ENCODE results near the gene CAB39L. TPM values are rescaled to one million over a fixed set of nuclear protein-coding genes. Genes with fewer than 3 reads are reported as not detected.

Gene CAB39L
- total and polyA plus RNA-seq, 2 of the 4 experiments (the other 2 are of a cell fraction), result 8.5 to 16.7 TPM

GRCh38 chr13:49399801-49400472 lies 43.9 kb downstream of the CAB39L start:
- no peaks in the 10 kb centered on the region for H3K27me3 ChIP-seq (ENCODE audit: control insufficient read depth, insufficient read depth, low read length)
- dilution Hi-C loops (cut with HindIII; ENCODE audit: low sequenced_read_pairs, unreplicated experiment), result no loop called here
- no peak overlapping the region for H4K8ac ChIP-seq (ENCODE audit: low read depth in 2 of 2, low read length in 2 of 2)
- no peak overlapping the region for H3K27ac ChIP-seq (ENCODE audit: insufficient read depth, low read length)
- DNase-seq, result no peak
- ChIA-PET POLR2A (ENCODE audit: unreplicated experiment) (no interaction called here), CTCF (no interaction called here)
- intact Hi-C loops (cut with micrococcal nuclease), result loop anchor here (5.0 kb wide), 1 partner anchor 32 kb away; no protein-coding TSS in a partner anchor
- H3K36me3 ChIP-seq (ENCODE audit: control insufficient read depth, insufficient read depth, low read length), result no peaks in the 10 kb centered on the region
- peak overlapping the region; percentile 48; the same call in 1 of the 2 replicates for H3K4me2 ChIP-seq (ENCODE audit: low read depth, low read length)
- H3K14ac ChIP-seq (replicated peaks; ENCODE audit: low read depth, low read length), result no peak overlapping the region
- no peak overlapping the region for H3K56ac ChIP-seq (ENCODE audit: extremely low read depth, insufficient read depth, low read length)
- BruUV-seq (replicated peaks), result TSS peak; percentile 39
- no peaks in the 10 kb centered on the region for H4K20me1 ChIP-seq (ENCODE audit: insufficient read depth, low read length)
- no peak overlapping the region; the same call in 1 of the 2 replicates for H3K23ac ChIP-seq (ENCODE audit: low read depth, low read length)
- H3K9ac ChIP-seq (ENCODE audit: low read depth, low read length), result no peak overlapping the region
- no peak overlapping the region for H2BK15ac ChIP-seq (ENCODE audit: low read depth, low read length)
- 0 out of 2 replicates have a peak, but pooled peaks cover 3% of the 10 kb centered on the region for H3K9me1 ChIP-seq (ENCODE audit: insufficient read depth, low read length)
- no peak overlapping the region for H3K18ac ChIP-seq (ENCODE audit: low read depth, low read length)
- peak overlapping the region; percentile 33 for H2BK5ac ChIP-seq (ENCODE audit: low read depth, low read length, poor library complexity, severe bottlenecking)
- H2BK120ac ChIP-seq (ENCODE audit: low read depth, low read length), result no peak overlapping the region
- H4K5ac ChIP-seq (ENCODE audit: low read depth, low read length), result no peak overlapping the region
- no peak for ATAC-seq (ENCODE audit: low read depth)
- TF ChIP-seq BHLHE40 (IDR thresholded peaks at IDR 0.05; ENCODE audit: low read depth, low read length) (no peak), CHD1 (IDR thresholded peaks at IDR 0.05; ENCODE audit: low read depth, low read length) (no peak), CEBPB (IDR thresholded peaks at IDR 0.05; ENCODE audit: low read depth, low read length) (no peak), RCOR1 (IDR thresholded peaks at IDR 0.05; ENCODE audit: insufficient replicate concordance, low read length) (no peak), FOS (IDR thresholded peaks at IDR 0.05; ENCODE audit: low read depth, low read length) (no peak), MAZ (IDR thresholded peaks at IDR 0.05; ENCODE audit: borderline replicate concordance, low read depth, low read length) (no peak), RFX5 (IDR thresholded peaks at IDR 0.05; ENCODE audit: low read depth, low read length) (no peak), RAD21 (IDR thresholded peaks at IDR 0.05; ENCODE audit: low read length) (no peak), SMC3 (IDR thresholded peaks at IDR 0.05; ENCODE audit: low read depth, low read length) (no peak)
- TF ChIP-seq, protein P1, sequence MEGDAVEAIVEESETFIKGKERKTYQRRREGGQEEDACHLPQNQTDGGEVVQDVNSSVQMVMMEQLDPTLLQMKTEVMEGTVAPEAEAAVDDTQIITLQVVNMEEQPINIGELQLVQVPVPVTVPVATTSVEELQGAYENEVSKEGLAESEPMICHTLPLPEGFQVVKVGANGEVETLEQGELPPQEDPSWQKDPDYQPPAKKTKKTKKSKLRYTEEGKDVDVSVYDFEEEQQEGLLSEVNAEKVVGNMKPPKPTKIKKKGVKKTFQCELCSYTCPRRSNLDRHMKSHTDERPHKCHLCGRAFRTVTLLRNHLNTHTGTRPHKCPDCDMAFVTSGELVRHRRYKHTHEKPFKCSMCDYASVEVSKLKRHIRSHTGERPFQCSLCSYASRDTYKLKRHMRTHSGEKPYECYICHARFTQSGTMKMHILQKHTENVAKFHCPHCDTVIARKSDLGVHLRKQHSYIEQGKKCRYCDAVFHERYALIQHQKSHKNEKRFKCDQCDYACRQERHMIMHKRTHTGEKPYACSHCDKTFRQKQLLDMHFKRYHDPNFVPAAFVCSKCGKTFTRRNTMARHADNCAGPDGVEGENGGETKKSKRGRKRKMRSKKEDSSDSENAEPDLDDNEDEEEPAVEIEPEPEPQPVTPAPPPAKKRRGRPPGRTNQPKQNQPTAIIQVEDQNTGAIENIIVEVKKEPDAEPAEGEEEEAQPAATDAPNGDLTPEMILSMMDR (conservative IDR thresholded peaks at IDR 0.05; ENCODE audit: low read depth, low read length), result no peak
- peaks cover 2% of the 10 kb centered on the region; the same call in 1 of the 2 replicates for H3K4me1 ChIP-seq (ENCODE audit: control insufficient read depth, insufficient read depth, low read length)
- WGBS, 2 experiments (ENCODE audit: extremely low coverage in 2 of 2, insufficient read length in 1 of 2), result no CpG with 5 or more reads among the region's 1 CpG
- H3K9me3 ChIP-seq (ENCODE audit: control insufficient read depth, insufficient read depth, low read length), result 0 out of 2 replicates have a peak, but pooled peaks cover 2% of the 10 kb centered on the region
- no peak overlapping the region for H3K4ac ChIP-seq (ENCODE audit: low read depth, low read length)
- H3K4me3 ChIP-seq (ENCODE audit: insufficient read depth, low read depth, low read length), result no peak overlapping the region
- H2AK9ac ChIP-seq (replicated peaks; ENCODE audit: low read depth, low read length, poor library complexity), result no peak overlapping the region
- no peak overlapping the region for H4K91ac ChIP-seq (ENCODE audit: insufficient read depth, low read depth, low read length)
- in situ Hi-C loops (cut with MboI; ENCODE audit: low sequenced_read_pairs), result no loop called here
- peaks cover 0 to 7% of the 10 kb centered on the region in 2 experiments; a peak in 1 of 4 replicates for H3K79me1 ChIP-seq (ENCODE audit: low read depth in 1 of 2, low read length in 2 of 2)
- no peak overlapping the region for H2AFZ ChIP-seq (replicated peaks; ENCODE audit: low read length, poor library complexity)
- H2BK20ac ChIP-seq (ENCODE audit: low read depth, low read length), result no peak overlapping the region
- no peak overlapping the region for H2AK5ac ChIP-seq (ENCODE audit: low read depth, low read length)
